Measurements from ENCODE around the gene CRYBG1. TPM values are rescaled to one million over a fixed set of nuclear protein-coding genes. Genes with fewer than 3 reads are reported as not detected.

CRYBG1 gene, protein sequence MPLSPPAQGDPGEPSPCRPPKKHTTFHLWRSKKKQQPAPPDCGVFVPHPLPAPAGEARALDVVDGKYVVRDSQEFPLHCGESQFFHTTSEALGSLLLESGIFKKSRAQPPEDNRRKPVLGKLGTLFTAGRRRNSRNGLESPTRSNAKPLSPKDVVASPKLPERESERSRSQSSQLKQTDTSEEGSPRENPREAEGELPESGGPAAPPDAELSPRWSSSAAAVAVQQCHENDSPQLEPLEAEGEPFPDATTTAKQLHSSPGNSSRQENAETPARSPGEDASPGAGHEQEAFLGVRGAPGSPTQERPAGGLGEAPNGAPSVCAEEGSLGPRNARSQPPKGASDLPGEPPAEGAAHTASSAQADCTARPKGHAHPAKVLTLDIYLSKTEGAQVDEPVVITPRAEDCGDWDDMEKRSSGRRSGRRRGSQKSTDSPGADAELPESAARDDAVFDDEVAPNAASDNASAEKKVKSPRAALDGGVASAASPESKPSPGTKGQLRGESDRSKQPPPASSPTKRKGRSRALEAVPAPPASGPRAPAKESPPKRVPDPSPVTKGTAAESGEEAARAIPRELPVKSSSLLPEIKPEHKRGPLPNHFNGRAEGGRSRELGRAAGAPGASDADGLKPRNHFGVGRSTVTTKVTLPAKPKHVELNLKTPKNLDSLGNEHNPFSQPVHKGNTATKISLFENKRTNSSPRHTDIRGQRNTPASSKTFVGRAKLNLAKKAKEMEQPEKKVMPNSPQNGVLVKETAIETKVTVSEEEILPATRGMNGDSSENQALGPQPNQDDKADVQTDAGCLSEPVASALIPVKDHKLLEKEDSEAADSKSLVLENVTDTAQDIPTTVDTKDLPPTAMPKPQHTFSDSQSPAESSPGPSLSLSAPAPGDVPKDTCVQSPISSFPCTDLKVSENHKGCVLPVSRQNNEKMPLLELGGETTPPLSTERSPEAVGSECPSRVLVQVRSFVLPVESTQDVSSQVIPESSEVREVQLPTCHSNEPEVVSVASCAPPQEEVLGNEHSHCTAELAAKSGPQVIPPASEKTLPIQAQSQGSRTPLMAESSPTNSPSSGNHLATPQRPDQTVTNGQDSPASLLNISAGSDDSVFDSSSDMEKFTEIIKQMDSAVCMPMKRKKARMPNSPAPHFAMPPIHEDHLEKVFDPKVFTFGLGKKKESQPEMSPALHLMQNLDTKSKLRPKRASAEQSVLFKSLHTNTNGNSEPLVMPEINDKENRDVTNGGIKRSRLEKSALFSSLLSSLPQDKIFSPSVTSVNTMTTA (N-terminal part only)
- polyA plus RNA-seq (2012; ENCODE audit: low read depth, missing spikeins): 13.7 TPM

DNA sequence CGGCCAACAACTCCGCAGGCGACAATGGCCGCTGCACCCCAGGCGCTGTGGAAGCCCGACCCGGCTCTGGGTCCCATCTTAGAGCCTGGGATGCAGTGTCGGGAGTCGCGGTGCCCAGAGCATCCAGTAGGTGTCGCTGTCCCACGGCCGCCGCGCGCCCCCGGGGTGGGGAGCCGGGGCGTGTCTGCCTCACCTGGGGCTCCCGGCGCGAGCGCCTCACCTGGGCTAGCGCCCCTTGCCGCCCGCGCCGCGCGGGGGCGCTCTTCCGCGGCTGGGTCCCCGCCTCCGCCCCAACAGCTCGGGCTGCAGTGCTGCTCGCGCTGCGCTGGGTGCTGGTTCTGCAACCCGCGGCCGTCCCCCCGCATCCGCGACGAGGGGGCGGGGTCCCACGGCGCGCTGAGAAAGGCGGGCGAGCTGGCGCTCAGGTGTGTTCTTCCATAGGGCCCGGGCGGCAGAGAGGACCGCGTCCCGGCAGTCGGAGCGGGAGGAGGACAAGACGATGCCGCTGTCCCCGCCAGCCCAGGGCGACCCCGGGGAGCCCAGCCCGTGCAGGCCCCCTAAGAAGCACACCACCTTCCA, at the start of gene CRYBG1:
Gene CRYBG1, plus strand, starts transcription at position 308 of the 579 bp plus-strand sequence. Its CDS starts 192 bp downstream, at position 500.
- FAIRE-seq (peak; percentile 73), DNase-seq (ENCODE audit: insufficient read length, low spot score) (peak; percentile 69)
- TF ChIP-seq TAF1 (IDR thresholded peaks at IDR 0.05; ENCODE audit: low read depth, low read length) (no peak), POLR2A (IDR thresholded peaks at IDR 0.05; ENCODE audit: low read depth, low read length) (no peak), SPI1 (IDR thresholded peaks at IDR 0.05; ENCODE audit: low read depth, low read length) (no peak), POU2F2 (IDR thresholded peaks at IDR 0.05; ENCODE audit: low read depth, low read length) (no peak), PAX5 (IDR thresholded peaks at IDR 0.05; ENCODE audit: insufficient read depth, low read length, severe bottlenecking) (no peak), POLR2AphosphoS5 (IDR thresholded peaks at IDR 0.05; ENCODE audit: low read depth, low read length) (no peak)

DNA sequence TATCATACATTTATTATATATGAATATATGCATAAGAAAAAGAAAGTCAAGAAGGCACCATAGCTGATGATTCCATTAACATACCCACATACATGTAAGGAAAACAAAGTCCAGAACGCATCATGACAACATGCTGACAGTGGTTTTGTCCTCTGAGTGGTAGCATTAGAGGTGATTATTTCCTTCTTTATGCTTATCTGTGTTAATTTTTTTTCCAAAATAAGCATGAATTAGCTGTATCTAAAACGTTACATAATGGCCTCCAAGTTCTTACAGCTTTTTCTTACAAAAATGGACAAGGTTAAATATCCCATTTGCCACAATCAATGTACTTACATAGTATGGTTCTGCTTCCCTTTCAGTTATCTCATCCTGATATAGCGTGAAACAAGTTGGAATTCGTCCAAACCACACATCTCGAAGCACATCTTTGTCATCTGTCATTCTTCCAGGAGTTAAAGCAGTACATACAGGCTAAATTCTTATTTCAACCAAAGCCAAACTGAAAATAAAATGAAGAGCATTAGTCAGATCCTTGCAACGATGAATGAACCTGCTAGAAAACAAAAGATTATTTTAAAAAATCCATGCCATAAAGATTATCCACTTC, 44.6 kb upstream of the CRYBG1 start:
- FAIRE-seq: peak; percentile 82
- TF ChIP-seq PAX5 (IDR thresholded peaks at IDR 0.05; ENCODE audit: insufficient read depth, low read length, severe bottlenecking): no peak
- no peak for TF ChIP-seq POU2F2 (IDR thresholded peaks at IDR 0.05; ENCODE audit: low read depth, low read length)
- no peak for TF ChIP-seq POLR2AphosphoS5 (IDR thresholded peaks at IDR 0.05; ENCODE audit: low read depth, low read length)
- TF ChIP-seq TAF1 (IDR thresholded peaks at IDR 0.05; ENCODE audit: low read depth, low read length): no peak
- TF ChIP-seq SPI1 (IDR thresholded peaks at IDR 0.05; ENCODE audit: low read depth, low read length): no peak
- TF ChIP-seq POLR2A (IDR thresholded peaks at IDR 0.05; ENCODE audit: low read depth, low read length): no peak
- DNase-seq (ENCODE audit: insufficient read length, low spot score): no peak

DNA sequence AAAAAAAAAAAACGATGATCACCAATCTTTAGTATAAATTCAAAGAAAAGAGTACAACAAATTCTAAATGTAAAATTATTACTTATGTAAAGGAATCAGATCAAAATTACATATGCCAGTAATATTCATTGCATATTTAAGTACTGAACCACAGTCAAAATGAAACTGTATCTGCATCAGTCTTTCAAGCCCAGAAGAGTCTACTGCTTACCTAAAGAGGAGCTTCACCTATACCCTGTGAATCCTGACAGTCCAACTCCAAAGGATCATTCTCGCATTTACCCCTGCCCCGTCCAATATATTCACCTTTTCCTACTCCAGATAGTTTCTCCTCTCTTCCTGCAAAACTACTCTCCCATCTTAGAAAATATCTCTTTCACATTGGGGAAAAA, 44.1 kb upstream of the CRYBG1 start:
- TF ChIP-seq POU2F2 (IDR thresholded peaks at IDR 0.05; ENCODE audit: low read depth, low read length): no peak
- TF ChIP-seq TAF1 (IDR thresholded peaks at IDR 0.05; ENCODE audit: low read depth, low read length): no peak
- TF ChIP-seq PAX5 (IDR thresholded peaks at IDR 0.05; ENCODE audit: insufficient read depth, low read length, severe bottlenecking): no peak
- no peak for TF ChIP-seq POLR2A (IDR thresholded peaks at IDR 0.05; ENCODE audit: low read depth, low read length)
- TF ChIP-seq POLR2AphosphoS5 (IDR thresholded peaks at IDR 0.05; ENCODE audit: low read depth, low read length): no peak
- TF ChIP-seq SPI1 (IDR thresholded peaks at IDR 0.05; ENCODE audit: low read depth, low read length): no peak
- FAIRE-seq: peak; percentile 40
- DNase-seq (ENCODE audit: insufficient read length, low spot score): no peak

DNA sequence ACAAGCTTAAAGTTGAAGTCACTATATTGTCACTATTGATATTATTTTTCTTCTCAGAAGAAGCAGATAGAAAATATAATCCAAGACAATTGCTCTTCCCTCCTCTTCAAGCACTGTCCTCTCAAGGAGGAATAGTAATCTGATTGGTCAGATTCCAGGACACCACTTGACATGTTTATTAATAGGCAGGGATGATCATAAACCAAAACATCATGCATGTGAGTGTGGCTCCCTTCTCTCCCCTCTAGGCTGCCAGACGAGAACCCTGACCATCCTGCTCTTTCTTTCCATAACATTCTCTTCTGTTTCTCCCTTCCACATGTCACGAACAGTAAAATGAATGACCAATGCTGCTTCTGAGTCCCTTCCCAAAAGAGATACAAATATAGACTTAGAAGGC, 42.5 kb upstream of the CRYBG1 start:
- FAIRE-seq (peak; percentile 23), DNase-seq (ENCODE audit: insufficient read length, low spot score) (no peak)
- TF ChIP-seq SPI1 (IDR thresholded peaks at IDR 0.05; ENCODE audit: low read depth, low read length) (no peak), POLR2AphosphoS5 (IDR thresholded peaks at IDR 0.05; ENCODE audit: low read depth, low read length) (no peak)

DNA sequence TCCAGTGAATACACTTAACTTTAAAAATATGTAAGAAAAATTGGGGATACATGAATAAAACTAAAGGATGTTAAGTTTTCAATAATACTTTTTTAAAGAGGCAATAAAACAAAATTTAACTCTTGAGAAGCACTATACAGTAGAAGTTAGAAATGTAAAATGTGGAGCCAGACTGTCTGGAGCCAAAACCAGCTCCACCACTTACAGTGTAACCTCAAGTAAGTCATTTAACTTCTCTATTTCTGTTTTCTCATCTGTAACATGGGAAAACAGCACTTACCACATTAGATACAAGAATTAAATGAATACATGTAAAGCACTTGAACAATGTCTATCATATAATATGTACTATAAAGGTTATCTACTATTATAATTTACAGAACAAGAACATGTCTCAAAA, 41.7 kb upstream of the CRYBG1 start:
- FAIRE-seq: no peak
- no peak for DNase-seq (ENCODE audit: insufficient read length, low spot score)
- no peak for TF ChIP-seq POLR2A (IDR thresholded peaks at IDR 0.05; ENCODE audit: low read depth, low read length)
- TF ChIP-seq SPI1 (IDR thresholded peaks at IDR 0.05; ENCODE audit: low read depth, low read length): no peak
- no peak for TF ChIP-seq TAF1 (IDR thresholded peaks at IDR 0.05; ENCODE audit: low read depth, low read length)
- no peak for TF ChIP-seq PAX5 (IDR thresholded peaks at IDR 0.05; ENCODE audit: insufficient read depth, low read length, severe bottlenecking)
- no peak for TF ChIP-seq POU2F2 (IDR thresholded peaks at IDR 0.05; ENCODE audit: low read depth, low read length)
- no peak for TF ChIP-seq POLR2AphosphoS5 (IDR thresholded peaks at IDR 0.05; ENCODE audit: low read depth, low read length)

DNA sequence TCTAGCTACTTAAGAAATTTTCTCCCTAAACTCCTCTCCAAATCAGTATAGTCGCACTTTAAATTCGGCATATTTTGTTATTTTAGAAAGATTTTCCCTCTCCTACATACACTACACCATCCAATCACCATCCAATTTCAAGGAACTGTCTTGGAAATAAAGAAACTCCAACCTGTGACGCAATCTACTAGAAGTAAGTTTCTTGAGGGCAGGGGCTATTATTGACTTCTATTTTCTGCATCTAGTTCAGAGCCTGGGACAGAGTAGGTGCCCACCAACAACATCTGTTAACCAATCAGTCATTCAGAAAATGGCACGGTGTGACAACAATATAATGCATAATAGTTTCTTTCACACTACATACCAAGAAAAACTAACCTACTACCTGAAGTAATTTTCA, 38.6 kb upstream of the CRYBG1 start:
- no peak for DNase-seq (ENCODE audit: insufficient read length, low spot score)
- no peak for FAIRE-seq
- TF ChIP-seq TAF1 (IDR thresholded peaks at IDR 0.05; ENCODE audit: low read depth, low read length): no peak
- no peak for TF ChIP-seq POU2F2 (IDR thresholded peaks at IDR 0.05; ENCODE audit: low read depth, low read length)
- no peak for TF ChIP-seq PAX5 (IDR thresholded peaks at IDR 0.05; ENCODE audit: insufficient read depth, low read length, severe bottlenecking)
- no peak for TF ChIP-seq POLR2A (IDR thresholded peaks at IDR 0.05; ENCODE audit: low read depth, low read length)
- TF ChIP-seq POLR2AphosphoS5 (IDR thresholded peaks at IDR 0.05; ENCODE audit: low read depth, low read length): no peak
- TF ChIP-seq SPI1 (IDR thresholded peaks at IDR 0.05; ENCODE audit: low read depth, low read length): no peak

DNA sequence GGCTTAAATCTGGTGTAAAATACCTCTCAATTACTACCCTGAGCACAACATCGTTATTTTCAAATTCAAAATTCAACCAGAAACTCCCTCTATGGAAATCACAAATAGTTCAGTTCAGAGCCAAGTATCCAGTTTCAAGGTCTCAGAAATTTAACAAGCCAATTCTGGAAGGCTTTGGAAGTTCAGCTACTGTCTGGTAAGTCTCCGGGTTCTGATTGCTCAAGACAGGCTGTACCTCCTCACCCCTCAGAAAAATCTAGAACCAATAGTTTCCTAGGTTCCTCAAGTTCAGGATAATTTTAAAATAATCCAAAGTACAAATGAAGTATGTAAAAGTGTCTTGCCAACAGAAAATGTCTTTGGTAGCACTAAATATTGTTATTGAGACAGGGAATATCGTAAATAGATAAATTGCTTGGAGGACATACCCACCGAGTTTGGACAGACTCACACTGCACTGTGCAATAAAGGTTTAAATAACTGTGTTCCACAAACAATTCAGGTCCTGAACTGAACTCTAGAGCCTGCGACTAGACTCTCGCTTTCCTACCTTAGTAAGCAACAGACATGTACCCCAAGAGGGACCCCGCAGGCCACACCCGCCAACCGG, 35.7 kb upstream of the CRYBG1 start:
- FAIRE-seq: no peak
- DNase-seq (ENCODE audit: insufficient read length, low spot score): no peak
- no peak for TF ChIP-seq POLR2AphosphoS5 (IDR thresholded peaks at IDR 0.05; ENCODE audit: low read depth, low read length)
- no peak for TF ChIP-seq POU2F2 (IDR thresholded peaks at IDR 0.05; ENCODE audit: low read depth, low read length)
- TF ChIP-seq TAF1 (IDR thresholded peaks at IDR 0.05; ENCODE audit: low read depth, low read length): no peak
- TF ChIP-seq POLR2A (IDR thresholded peaks at IDR 0.05; ENCODE audit: low read depth, low read length): no peak
- TF ChIP-seq PAX5 (IDR thresholded peaks at IDR 0.05; ENCODE audit: insufficient read depth, low read length, severe bottlenecking): no peak
- no peak for TF ChIP-seq SPI1 (IDR thresholded peaks at IDR 0.05; ENCODE audit: low read depth, low read length)
